Right lobe of liver (tissue), 6 donors: ENCODE measurements around the gene PRSS38. TPM values are rescaled to one million over a fixed set of nuclear protein-coding genes. Genes with fewer than 3 reads are reported as not detected.

Experiments used
- ATAC-seq, 4 donors: fragments of 200-7000 bp; cut with Tn5 transposase; one replicate each; pipeline ENCODE4 v1.9.1; 2020; ENCODE audit warnings: mild to moderate bottlenecking in 4 of 4, moderate library complexity in 4 of 4
- DNase-seq, 3 donors: peaks; one replicate each; pipeline ENCODE4 v3.0.0-alpha.2; 2020
- H3K27ac ChIP-seq, 3 donors: fragments of 200-600 bp; one replicate each; pipeline ENCODE4 v1.8.0; 2022
- H3K27me3 ChIP-seq, 2 donors: fragments of 200-600 bp; one replicate each; pipeline ENCODE4 v1.8.0; 2022
- H3K36me3 ChIP-seq, 4 donors: fragments of 200-600 bp; sonication (generic) in 1 of 4; one replicate each; pipeline versions ENCODE4 v1.5.1 to v1.8.0; 2017 to 2022; ENCODE audit warnings: control low read depth in 1 of 4
- H3K4me1 ChIP-seq, 4 donors: fragments of 200-600 bp; sonication (generic) in 1 of 4; one replicate each; pipeline versions ENCODE4 v1.5.1 to v1.8.0; 2017 to 2022; ENCODE audit warnings: control low read depth in 1 of 4
- H3K4me3 ChIP-seq, 3 donors: fragments of 200-600 bp; one replicate each; pipeline ENCODE4 v1.8.0; 2022
- H3K9me3 ChIP-seq, 4 donors: fragments of 200-600 bp; sonication (generic) in 1 of 4; one replicate each; pipeline versions ENCODE4 v1.5.1 to v1.8.0; 2017 to 2022; ENCODE audit warnings: control low read depth in 1 of 4
- CTCF ChIP-seq, 4 donors: fragments of 200-600 bp in 3 of 4; fragments of 450-650 bp in 1 of 4; IDR thresholded peaks; one replicate each; pipeline versions ENCODE4 v1.5.1 to v1.8.0; 2016 to 2022; ENCODE audit warnings: antibody characterized with exemption in 4 of 4, mild to moderate bottlenecking in 2 of 4
- POLR2A ChIP-seq: fragments of 450-650 bp; IDR thresholded peaks from one replicate; pipeline ENCODE4 v1.6.1; 2017; ENCODE audit warnings: antibody characterized with exemption, mild to moderate bottlenecking
- WGBS: methylation state at CpG from one replicate; pipeline ENCODE4 v1.1.6; 2018; ENCODE audit warnings: low coverage, low lambda C conversion rate; ENCODE audit not compliant: insufficient coverage; ENCODE audit errors: missing lambda C conversion rate; 5-methylcytosine and 5-hydroxymethylcytosine counted together
- intact Hi-C, 2 donors: fragments of 100-400 bp; cut with DNase I; formaldehyde crosslinking; loops; one replicate each; pipeline versions ENCODE4 v1.11.2 to v1.14.1; 2022
- total RNA-seq, 6 experiments: library from RNA; depleted of rRNA in 2 of 6; stranded (reverse); fragments of >200 nt in 2 of 6; fragmentation: NEBNext Ultra II Directional in 3 of 6; extraction: Animal tissue kit (Norgen Biotek cat#: 25700) in 3 of 6; gene quantifications; one replicate each; pipeline versions ENCODE4 v1.1.0 to v1.2.4, GENCODE V29; 2016 to 2023
- donor health status: DM: no; HTN: yes; CAD: no.
- donor health status: DM: no; HTN: no; CAD: no.
- donor health status: DM: no; HTN: no; CAD: no.
- donor health status: DM: no; HTN: yes; CAD: no.
- donor health status: DM: no; HTN: yes; CAD: no.

Gene PRSS38
- total RNA-seq, 6 experiments from 2014 or later: not detected

GRCh38 chr1:227780101-227781044 lies 35.1 kb upstream of the PRSS38 start:
- H3K9me3 ChIP-seq: no peaks in the 10 kb centered on the region
- no peak for TF ChIP-seq POLR2A
- no peak for TF ChIP-seq CTCF (IDR thresholded peaks at IDR 0.05)
- H3K27me3 ChIP-seq: no peaks in the 10 kb centered on the region
- peak in 2 of 3 donors; percentile 36 to 37 for DNase-seq
- H3K27ac ChIP-seq: no peak overlapping the region
- ATAC-seq: peak in 2 of 4 donors; percentile 9 to 16
- WGBS: 86% methylated on average over 4 of the region's 23 CpGs
- no peaks in the 10 kb centered on the region for H3K4me1 ChIP-seq
- no peak overlapping the region for H3K4me3 ChIP-seq
- intact Hi-C loops: no loop called here
- H3K36me3 ChIP-seq: peaks cover 0 to 5% (median 0%) of the 10 kb centered on the region in 4 donors

- Histone ChIP-seq H3K27ac (no peak overlapping the region), H3K9me3 (no peaks in the 10 kb centered on the region), H3K36me3 (no peaks in the 10 kb centered on the region), H3K4me3 (no peak overlapping the region), H3K4me1 (peaks cover 0 to 2% (median 0%) of the 10 kb centered on the region in 4 donors), H3K27me3 (no peaks in the 10 kb centered on the region)
- intact Hi-C loops: no loop called here
- peak in 1 of 4 donors; percentile 28 for ATAC-seq
- no peak for TF ChIP-seq CTCF (IDR thresholded peaks at IDR 0.05)
- TF ChIP-seq POLR2A: no peak
- 100% methylated on average over 1 of the region's 15 CpGs for WGBS
- DNase-seq: peak in 1 of 3 donors; percentile 41
Measured at GRCh38 chr1:227781314-227781930, 34.1 kb upstream of the PRSS38 start.

GRCh38 chr1:227782226-227782625 lies 33.2 kb upstream of the PRSS38 start:
- Histone ChIP-seq H3K36me3 (no peaks in the 10 kb centered on the region), H3K9me3 (no peaks in the 10 kb centered on the region), H3K4me1 (peaks cover 0 to 10% (median 2%) of the 10 kb centered on the region in 4 donors), H3K27ac (no peak overlapping the region), H3K4me3 (no peak overlapping the region), H3K27me3 (no peaks in the 10 kb centered on the region)
- ATAC-seq (no peak), DNase-seq (peak in 2 of 3 donors; percentile 5 to 28)
- TF ChIP-seq POLR2A: no peak
- no peak for TF ChIP-seq CTCF (IDR thresholded peaks at IDR 0.05)
- 83% methylated on average over 1 of the region's 4 CpGs for WGBS
- intact Hi-C loops: no loop called here

GRCh38 chr1:227785094-227785804 lies 30.2 kb upstream of the PRSS38 start:
- WGBS: 87% methylated on average over 10 of the region's 13 CpGs

More at GRCh38 chr1:227785094-227785804, 30.2 kb upstream of the PRSS38 start:
- H3K36me3 ChIP-seq: no peaks in the 10 kb centered on the region
- DNase-seq (peak in 1 of 3 donors; percentile 11), ATAC-seq (no peak)
- intact Hi-C loops: no loop called here
- H3K4me1 ChIP-seq: peaks cover 0 to 12% (median 5%) of the 10 kb centered on the region in 4 donors
- H3K27me3 ChIP-seq: no peaks in the 10 kb centered on the region
- no peaks in the 10 kb centered on the region for H3K9me3 ChIP-seq
- no peak overlapping the region for H3K4me3 ChIP-seq
- no peak overlapping the region for H3K27ac ChIP-seq
- TF ChIP-seq POLR2A: no peak
